HEK293 (cell line): ENCODE data around the gene EEFSEC.

ENCODE experiments used
- CTCF ChIA-PET: fragments of 350-600 bp; formaldehyde crosslinking; extraction: SDS; loops from one replicate; lab custom pipeline; 2021; ENCODE audit warnings: antibody characterized with exemption; lab: Yijun Ruan, JAX
- POLR2A ChIA-PET: fragments of 300-600 bp; formaldehyde crosslinking; extraction: SDS; loops from one replicate; lab custom pipeline; 2020; ENCODE audit warnings: antibody characterized with exemption, inconsistent platforms; lab: Yijun Ruan, JAX
- H3K27ac ChIP-seq: fragments of 200-500 bp; sonication (Bioruptor generic); 2 replicates; pipeline ENCODE4 v1.5.1; 2014; ENCODE audit warnings: low read depth, low read length, control low read depth, inconsistent platforms; ENCODE audit errors: extremely low read depth
- H3K36me3 ChIP-seq, 2 experiments: fragments of 200-500 bp in 1 of 2; sonication (Bioruptor generic) in 1 of 2; 1 replicate in 1 of 2; 2 replicates in 1 of 2; pipeline ENCODE4 v1.5.1; 2014 to 2017; ENCODE audit warnings: inconsistent platforms in 2 of 2, low read length in 2 of 2; ENCODE audit not compliant: control insufficient read depth in 2 of 2, insufficient read depth in 1 of 2
- H3K4me1 ChIP-seq: fragments of 200-500 bp; sonication (Bioruptor generic); 2 replicates; pipeline ENCODE4 v1.5.1; 2014; ENCODE audit warnings: mild to moderate bottlenecking, low read length, inconsistent platforms; ENCODE audit not compliant: control insufficient read depth, insufficient read depth
- H3K4me3 ChIP-seq: 2 replicates; pipeline ENCODE4 v1.5.1; 2011; ENCODE audit warnings: low read depth, mild to moderate bottlenecking, control low read depth, low read length, moderate library complexity
- H3K9me3 ChIP-seq: fragments of 200-500 bp; sonication (Bioruptor generic); 2 replicates; pipeline ENCODE4 v1.5.1; 2014; ENCODE audit warnings: low read depth, low read length, inconsistent platforms; ENCODE audit not compliant: control insufficient read depth, insufficient read depth
- FEZF1 ChIP-seq: fragments of 450-650 bp; formaldehyde crosslinking; IDR thresholded peaks from 2 replicates; pipeline ENCODE4 v1.5.1; 2016; ENCODE audit warnings: missing biosample characterization, missing genetic modification characterization
- KLF8 ChIP-seq: fragments of 450-650 bp; formaldehyde crosslinking; IDR thresholded peaks from 2 replicates; pipeline ENCODE4 v1.5.1; 2016; ENCODE audit warnings: missing biosample characterization, missing genetic modification characterization
- ZFP3 ChIP-seq: fragments of 450-650 bp; formaldehyde crosslinking; IDR thresholded peaks from 2 replicates; pipeline ENCODE4 v1.5.1; 2016; ENCODE audit warnings: low read depth, missing biosample characterization, missing genetic modification characterization
- ZNF16 ChIP-seq: fragments of 450-650 bp; formaldehyde crosslinking; IDR thresholded peaks from 2 replicates; pipeline ENCODE4 v1.5.1; 2016; ENCODE audit warnings: low read depth, missing biosample characterization, missing genetic modification characterization
- ZNF169 ChIP-seq: fragments of 450-650 bp; formaldehyde crosslinking; IDR thresholded peaks from 2 replicates; pipeline ENCODE4 v1.5.1; 2016; ENCODE audit warnings: missing biosample characterization, missing genetic modification characterization
- ZNF23 ChIP-seq: fragments of 450-650 bp; formaldehyde crosslinking; IDR thresholded peaks from 2 replicates; pipeline ENCODE4 v1.5.1; 2016; ENCODE audit warnings: missing biosample characterization, missing genetic modification characterization, borderline replicate concordance
- ZNF324 ChIP-seq: fragments of 450-650 bp; formaldehyde crosslinking; IDR thresholded peaks from 2 replicates; pipeline ENCODE4 v1.5.1; 2016; ENCODE audit warnings: missing biosample characterization, missing genetic modification characterization
- ZNF416 ChIP-seq: fragments of 450-650 bp; formaldehyde crosslinking; IDR thresholded peaks from 2 replicates; pipeline ENCODE4 v1.5.1; 2016; ENCODE audit warnings: missing biosample characterization, missing genetic modification characterization
- ZNF629 ChIP-seq: fragments of 450-650 bp; formaldehyde crosslinking; IDR thresholded peaks from 2 replicates; pipeline ENCODE4 v1.5.1; 2017; ENCODE audit warnings: missing biosample characterization, missing genetic modification characterization
- ZNF768 ChIP-seq: fragments of 450-650 bp; formaldehyde crosslinking; IDR thresholded peaks from 2 replicates; pipeline ENCODE4 v1.5.1; 2018; ENCODE audit warnings: missing biosample characterization, mild to moderate bottlenecking, missing genetic modification characterization
- TF ChIP-seq, protein P1 (sequence below): sonication (generic); formaldehyde crosslinking; IDR thresholded peaks from 2 replicates; pipeline ENCODE4 v1.8.1; 2022; ENCODE audit warnings: mild to moderate bottlenecking, moderate library complexity, missing genetic modification reagents
- TF ChIP-seq, protein P2 (sequence below): fragments of 450-650 bp; formaldehyde crosslinking; conservative IDR thresholded peaks from 2 replicates; pipeline ENCODE4 v1.5.1; 2016; ENCODE audit warnings: low read depth, missing biosample characterization, missing genetic modification characterization
- TF ChIP-seq, protein P3 (sequence below): fragments of 450-650 bp; formaldehyde crosslinking; IDR thresholded peaks from 2 replicates; pipeline ENCODE4 v1.5.1; 2016; ENCODE audit warnings: missing biosample characterization, missing genetic modification characterization
- TF ChIP-seq, protein P4 (sequence below): fragments of 450-650 bp; formaldehyde crosslinking; IDR thresholded peaks from 2 replicates; pipeline ENCODE4 v1.5.1; 2016; ENCODE audit warnings: missing biosample characterization, missing genetic modification characterization

EEFSEC gene

DNA sequence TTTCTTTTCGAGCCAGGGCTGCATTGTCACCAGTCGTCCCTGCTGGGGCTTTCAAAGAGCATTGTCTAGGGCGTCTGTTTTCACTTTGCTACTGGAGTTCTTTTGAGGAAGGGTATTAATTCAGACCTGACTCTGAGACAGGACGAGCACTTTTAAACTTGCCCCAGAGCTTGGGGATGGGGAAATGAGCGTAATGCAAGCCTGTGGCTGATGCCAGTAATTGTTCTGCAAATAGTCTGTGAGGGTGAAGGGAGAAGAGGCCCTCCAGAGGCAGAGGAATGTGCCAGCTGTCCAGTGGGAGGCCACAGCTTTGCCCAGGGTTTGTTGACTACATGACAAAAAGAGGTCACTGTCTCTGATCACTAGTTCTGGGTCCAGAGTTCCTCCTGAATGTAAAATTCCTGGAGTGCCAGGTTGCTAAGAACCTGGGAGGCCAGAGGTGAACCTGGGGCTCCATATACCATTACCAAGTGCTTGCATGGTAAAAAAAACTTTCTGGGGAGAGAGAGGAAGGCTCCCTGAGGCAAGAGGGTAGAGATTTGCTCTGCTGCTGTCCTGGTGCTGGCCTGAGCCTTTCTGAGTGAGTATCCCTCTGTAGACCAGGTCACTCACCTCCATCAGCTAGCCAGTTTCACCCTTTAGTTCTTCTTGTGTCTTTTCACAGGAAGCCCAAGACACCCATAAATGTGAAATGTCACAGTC is 14.8 kb downstream of the EEFSEC start:
- Histone ChIP-seq H3K4me3 (no peak overlapping the region), H3K4me1 (no peaks in the 10 kb centered on the region), H3K27ac (no peak overlapping the region), H3K9me3 (no peaks in the 10 kb centered on the region), H3K36me3 (no peaks in the 10 kb centered on the region)
- TF ChIP-seq ZNF23 (tag by site-specific recombination): no peak
- TF ChIP-seq, protein P1, sequence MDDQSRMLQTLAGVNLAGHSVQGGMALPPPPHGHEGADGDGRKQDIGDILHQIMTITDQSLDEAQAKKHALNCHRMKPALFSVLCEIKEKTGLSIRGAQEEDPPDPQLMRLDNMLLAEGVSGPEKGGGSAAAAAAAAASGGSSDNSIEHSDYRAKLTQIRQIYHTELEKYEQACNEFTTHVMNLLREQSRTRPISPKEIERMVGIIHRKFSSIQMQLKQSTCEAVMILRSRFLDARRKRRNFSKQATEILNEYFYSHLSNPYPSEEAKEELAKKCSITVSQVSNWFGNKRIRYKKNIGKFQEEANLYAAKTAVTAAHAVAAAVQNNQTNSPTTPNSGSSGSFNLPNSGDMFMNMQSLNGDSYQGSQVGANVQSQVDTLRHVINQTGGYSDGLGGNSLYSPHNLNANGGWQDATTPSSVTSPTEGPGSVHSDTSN (CRISPR knock-in tag): no peak
- TF ChIP-seq, protein P2, sequence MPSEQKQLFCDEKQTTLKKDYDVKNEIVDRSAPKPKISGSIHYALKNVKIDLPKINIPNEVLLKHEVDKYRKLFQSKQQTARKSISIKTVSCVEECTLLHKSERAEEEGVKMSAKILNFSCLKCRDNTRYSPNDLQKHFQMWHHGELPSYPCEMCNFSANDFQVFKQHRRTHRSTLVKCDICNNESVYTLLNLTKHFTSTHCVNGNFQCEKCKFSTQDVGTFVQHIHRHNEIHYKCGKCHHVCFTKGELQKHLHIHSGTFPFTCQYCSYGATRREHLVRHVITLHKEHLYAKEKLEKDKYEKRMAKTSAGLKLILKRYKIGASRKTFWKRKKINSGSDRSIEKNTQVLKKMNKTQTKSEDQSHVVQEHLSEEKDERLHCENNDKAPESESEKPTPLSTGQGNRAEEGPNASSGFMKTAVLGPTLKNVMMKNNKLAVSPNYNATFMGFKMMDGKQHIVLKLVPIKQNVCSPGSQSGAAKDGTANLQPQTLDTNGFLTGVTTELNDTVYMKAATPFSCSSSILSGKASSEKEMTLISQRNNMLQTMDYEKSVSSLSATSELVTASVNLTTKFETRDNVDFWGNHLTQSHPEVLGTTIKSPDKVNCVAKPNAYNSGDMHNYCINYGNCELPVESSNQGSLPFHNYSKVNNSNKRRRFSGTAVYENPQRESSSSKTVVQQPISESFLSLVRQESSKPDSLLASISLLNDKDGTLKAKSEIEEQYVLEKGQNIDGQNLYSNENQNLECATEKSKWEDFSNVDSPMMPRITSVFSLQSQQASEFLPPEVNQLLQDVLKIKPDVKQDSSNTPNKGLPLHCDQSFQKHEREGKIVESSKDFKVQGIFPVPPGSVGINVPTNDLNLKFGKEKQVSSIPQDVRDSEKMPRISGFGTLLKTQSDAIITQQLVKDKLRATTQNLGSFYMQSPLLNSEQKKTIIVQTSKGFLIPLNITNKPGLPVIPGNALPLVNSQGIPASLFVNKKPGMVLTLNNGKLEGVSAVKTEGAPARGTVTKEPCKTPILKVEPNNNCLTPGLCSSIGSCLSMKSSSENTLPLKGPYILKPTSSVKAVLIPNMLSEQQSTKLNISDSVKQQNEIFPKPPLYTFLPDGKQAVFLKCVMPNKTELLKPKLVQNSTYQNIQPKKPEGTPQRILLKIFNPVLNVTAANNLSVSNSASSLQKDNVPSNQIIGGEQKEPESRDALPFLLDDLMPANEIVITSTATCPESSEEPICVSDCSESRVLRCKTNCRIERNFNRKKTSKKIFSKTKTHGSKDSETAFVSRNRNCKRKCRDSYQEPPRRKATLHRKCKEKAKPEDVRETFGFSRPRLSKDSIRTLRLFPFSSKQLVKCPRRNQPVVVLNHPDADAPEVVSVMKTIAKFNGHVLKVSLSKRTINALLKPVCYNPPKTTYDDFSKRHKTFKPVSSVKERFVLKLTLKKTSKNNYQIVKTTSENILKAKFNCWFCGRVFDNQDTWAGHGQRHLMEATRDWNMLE (tag by site-specific recombination): no peak
- TF ChIP-seq, protein P3, sequence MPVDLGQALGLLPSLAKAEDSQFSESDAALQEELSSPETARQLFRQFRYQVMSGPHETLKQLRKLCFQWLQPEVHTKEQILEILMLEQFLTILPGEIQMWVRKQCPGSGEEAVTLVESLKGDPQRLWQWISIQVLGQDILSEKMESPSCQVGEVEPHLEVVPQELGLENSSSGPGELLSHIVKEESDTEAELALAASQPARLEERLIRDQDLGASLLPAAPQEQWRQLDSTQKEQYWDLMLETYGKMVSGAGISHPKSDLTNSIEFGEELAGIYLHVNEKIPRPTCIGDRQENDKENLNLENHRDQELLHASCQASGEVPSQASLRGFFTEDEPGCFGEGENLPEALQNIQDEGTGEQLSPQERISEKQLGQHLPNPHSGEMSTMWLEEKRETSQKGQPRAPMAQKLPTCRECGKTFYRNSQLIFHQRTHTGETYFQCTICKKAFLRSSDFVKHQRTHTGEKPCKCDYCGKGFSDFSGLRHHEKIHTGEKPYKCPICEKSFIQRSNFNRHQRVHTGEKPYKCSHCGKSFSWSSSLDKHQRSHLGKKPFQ (tag by site-specific recombination): no peak
- TF ChIP-seq ZFP3: no peak
- TF ChIP-seq ZNF768: no peak
- TF ChIP-seq ZNF324 (tag by site-specific recombination): no peak
- no peak for TF ChIP-seq KLF8
- no peak for TF ChIP-seq ZNF16
- no peak for TF ChIP-seq ZNF629 (tag by site-specific recombination)
- TF ChIP-seq ZNF169 (tag by site-specific recombination): no peak
- TF ChIP-seq, protein P4, sequence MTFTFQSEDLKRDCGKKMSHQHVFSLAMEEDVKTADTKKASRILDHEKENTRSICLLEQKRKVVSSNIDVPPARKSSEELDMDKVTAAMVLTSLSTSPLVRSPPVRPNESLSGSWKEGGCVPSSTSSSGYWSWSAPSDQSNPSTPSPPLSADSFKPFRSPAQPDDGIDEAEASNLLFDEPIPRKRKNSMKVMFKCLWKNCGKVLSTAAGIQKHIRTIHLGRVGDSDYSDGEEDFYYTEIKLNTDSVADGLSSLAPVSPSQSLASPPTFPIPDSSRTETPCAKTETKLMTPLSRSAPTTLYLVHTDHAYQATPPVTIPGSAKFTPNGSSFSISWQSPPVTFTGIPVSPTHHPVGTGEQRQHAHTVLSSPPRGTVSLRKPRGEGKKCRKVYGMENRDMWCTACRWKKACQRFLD (tag by site-specific recombination): no peak
- ChIA-PET POLR2A (no interaction called here), CTCF (no interaction called here)

DNA sequence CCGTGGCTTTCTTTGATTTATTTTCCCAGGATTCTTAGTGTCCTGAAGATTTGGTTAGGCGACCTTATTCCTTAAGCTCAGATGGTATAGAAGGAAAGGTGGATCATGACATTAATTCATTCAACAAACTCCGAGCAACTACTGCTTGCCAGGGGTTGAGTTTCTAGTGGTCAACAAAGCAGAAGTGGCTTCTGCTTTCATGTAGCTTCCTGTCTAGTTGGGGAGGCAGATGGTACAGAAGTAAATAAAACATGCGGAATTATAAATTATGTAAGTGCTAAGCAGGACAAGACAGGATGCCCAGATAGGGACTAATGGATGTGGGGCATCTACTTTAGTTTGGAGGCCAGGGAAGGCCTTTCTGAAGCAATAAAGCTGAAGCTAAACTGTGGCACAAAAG is 15.6 kb downstream of the EEFSEC start:
- Histone ChIP-seq H3K4me3 (no peak overlapping the region), H3K27ac (no peak overlapping the region), H3K36me3 (no peaks in the 10 kb centered on the region), H3K9me3 (no peaks in the 10 kb centered on the region), H3K4me1 (no peaks in the 10 kb centered on the region)
- ChIA-PET CTCF (no interaction called here), POLR2A (no interaction called here)
- TF ChIP-seq ZNF416 (tag by site-specific recombination): no peak
- TF ChIP-seq FEZF1 (tag by site-specific recombination): no peak
